ENCODE measurements around the gene PTPRM. TPM values are rescaled to one million over a fixed set of nuclear protein-coding genes. Genes with fewer than 3 reads are reported as not detected.
A peak's percentile ranks its signal among the peaks of the same experiment; 100 is the strongest.

PTPRM gene
- total RNA-seq, 1 donor from 2014 or later = 65.5 TPM

- TF ChIP-seq CTCF (IDR thresholded peaks at IDR 0.05; ENCODE audit: insufficient read depth, low read length, poor library complexity, severe bottlenecking) = no peak
- Histone ChIP-seq H3K27me3 (ENCODE audit: control insufficient read depth, insufficient read depth, low read length) (no peaks in the 10 kb centered on the region), H3K4me3 (ENCODE audit: low read depth, low read length) (no peak overlapping the region), H3K36me3 (ENCODE audit: control insufficient read depth, insufficient read depth, low read length) (no peaks in the 10 kb centered on the region)
- no peak for DNase-seq (ENCODE audit: low read depth)
Observed at GRCh38 chr18:7778181-7778580, 211.1 kb downstream of the PTPRM start.

GRCh38 chr18:7779211-7779610, 212.1 kb downstream of the PTPRM start:
- no peak for TF ChIP-seq CTCF (IDR thresholded peaks at IDR 0.05; ENCODE audit: insufficient read depth, low read length, poor library complexity, severe bottlenecking)
- H3K27me3 ChIP-seq (ENCODE audit: control insufficient read depth, insufficient read depth, low read length) = no peaks in the 10 kb centered on the region
- H3K4me3 ChIP-seq (ENCODE audit: low read depth, low read length) = no peak overlapping the region
- no peak for DNase-seq (ENCODE audit: low read depth)
- no peaks in the 10 kb centered on the region for H3K36me3 ChIP-seq (ENCODE audit: control insufficient read depth, insufficient read depth, low read length)

DNA sequence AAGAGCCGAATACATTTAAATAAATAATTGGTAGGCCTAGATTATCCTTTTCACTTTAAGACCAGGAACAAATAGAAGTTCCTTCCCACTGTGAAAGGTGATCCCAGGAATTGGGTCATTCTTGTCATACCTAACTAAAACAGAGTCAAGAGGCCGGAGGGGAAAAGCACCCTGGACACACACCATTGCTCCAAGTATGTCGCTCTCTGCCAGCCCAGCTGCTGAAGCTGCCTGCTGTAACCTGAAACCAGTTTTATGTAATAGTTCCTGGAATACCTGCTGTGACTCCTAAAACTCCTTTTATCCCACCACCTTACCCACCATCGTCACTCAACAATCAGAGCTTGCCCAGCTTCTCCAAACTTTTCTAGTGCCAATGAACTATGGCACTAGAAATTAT, 217.1 kb downstream of the PTPRM start:
- H3K27me3 ChIP-seq (ENCODE audit: control insufficient read depth, insufficient read depth, low read length) = no peaks in the 10 kb centered on the region
- TF ChIP-seq CTCF (IDR thresholded peaks at IDR 0.05; ENCODE audit: insufficient read depth, low read length, poor library complexity, severe bottlenecking) = no peak
- H3K36me3 ChIP-seq (ENCODE audit: control insufficient read depth, insufficient read depth, low read length) = no peaks in the 10 kb centered on the region
- no peak overlapping the region for H3K4me3 ChIP-seq (ENCODE audit: low read depth, low read length)
- DNase-seq (ENCODE audit: low read depth) = peak; percentile 69

- no peak for DNase-seq (ENCODE audit: low read depth)
- no peaks in the 10 kb centered on the region for H3K27me3 ChIP-seq (ENCODE audit: control insufficient read depth, insufficient read depth, low read length)
- no peak for TF ChIP-seq CTCF (IDR thresholded peaks at IDR 0.05; ENCODE audit: insufficient read depth, low read length, poor library complexity, severe bottlenecking)
- no peaks in the 10 kb centered on the region for H3K36me3 ChIP-seq (ENCODE audit: control insufficient read depth, insufficient read depth, low read length)
- no peak overlapping the region for H3K4me3 ChIP-seq (ENCODE audit: low read depth, low read length)
Observed at GRCh38 chr18:7786569-7786968, 219.5 kb downstream of the PTPRM start.

DNA sequence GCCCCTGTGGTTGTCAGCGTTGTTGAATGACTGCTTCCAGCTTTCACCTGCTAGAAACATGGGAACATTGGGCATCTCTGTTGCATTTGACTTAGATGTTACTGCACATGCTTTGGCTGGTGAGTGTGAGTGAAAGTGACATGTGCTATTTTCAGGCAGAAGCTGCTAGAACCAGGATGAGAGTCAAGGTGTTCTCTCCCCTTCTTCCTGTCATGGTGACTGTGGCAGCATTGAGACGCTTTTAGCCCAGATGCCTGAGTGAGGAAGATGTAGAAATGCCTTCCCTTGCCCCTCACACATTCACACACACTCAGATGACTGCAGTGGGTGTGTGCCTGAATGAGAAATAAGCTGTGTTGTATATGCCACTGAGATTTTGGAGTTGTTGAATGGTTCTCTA, 220.2 kb downstream of the PTPRM start:
- no peak for TF ChIP-seq CTCF (IDR thresholded peaks at IDR 0.05; ENCODE audit: insufficient read depth, low read length, poor library complexity, severe bottlenecking)
- no peak for DNase-seq (ENCODE audit: low read depth)
- no peaks in the 10 kb centered on the region for H3K27me3 ChIP-seq (ENCODE audit: control insufficient read depth, insufficient read depth, low read length)
- no peak overlapping the region for H3K4me3 ChIP-seq (ENCODE audit: low read depth, low read length)
- no peaks in the 10 kb centered on the region for H3K36me3 ChIP-seq (ENCODE audit: control insufficient read depth, insufficient read depth, low read length)

DNA sequence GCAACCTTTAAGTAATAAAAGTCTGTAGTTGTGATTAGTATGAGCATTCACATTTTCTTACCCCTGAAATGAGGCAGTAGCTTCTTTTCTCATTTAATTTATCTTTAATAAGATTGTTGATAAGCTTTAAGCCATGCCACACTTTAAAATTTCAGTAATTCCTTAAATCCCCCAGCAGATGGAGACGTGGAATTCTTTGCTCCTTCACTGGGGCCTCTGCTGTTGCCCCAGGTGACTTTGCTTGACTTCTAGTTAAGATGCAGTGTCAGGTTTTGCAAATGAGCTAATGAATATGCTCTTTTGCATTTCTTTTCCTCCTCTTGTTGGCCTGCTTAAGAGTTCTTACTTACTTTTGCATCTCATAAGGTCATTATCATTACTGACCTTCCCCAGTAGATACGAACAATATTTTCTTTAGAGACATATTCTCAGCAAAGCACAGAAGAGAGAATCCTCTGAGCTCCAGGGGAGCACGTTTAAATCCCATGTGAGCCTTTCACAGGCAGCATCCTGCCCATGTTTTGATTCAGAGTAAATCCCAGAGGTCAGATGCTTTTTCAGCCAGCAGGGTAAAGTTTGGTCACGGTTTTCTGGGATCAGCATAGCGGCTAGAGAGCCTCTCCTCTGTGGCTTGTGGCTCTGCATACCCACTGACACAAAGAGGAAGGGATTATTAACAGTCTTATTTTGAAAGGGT, 222.9 kb downstream of the PTPRM start:
- no peak for DNase-seq (ENCODE audit: low read depth)
- no peaks in the 10 kb centered on the region for H3K27me3 ChIP-seq (ENCODE audit: control insufficient read depth, insufficient read depth, low read length)
- H3K36me3 ChIP-seq (ENCODE audit: control insufficient read depth, insufficient read depth, low read length) = no peaks in the 10 kb centered on the region
- H3K4me3 ChIP-seq (ENCODE audit: low read depth, low read length) = no peak overlapping the region
- TF ChIP-seq CTCF (IDR thresholded peaks at IDR 0.05; ENCODE audit: insufficient read depth, low read length, poor library complexity, severe bottlenecking) = peak; percentile 54
